Measurements from ENCODE around the gene RBM14.

DNA sequence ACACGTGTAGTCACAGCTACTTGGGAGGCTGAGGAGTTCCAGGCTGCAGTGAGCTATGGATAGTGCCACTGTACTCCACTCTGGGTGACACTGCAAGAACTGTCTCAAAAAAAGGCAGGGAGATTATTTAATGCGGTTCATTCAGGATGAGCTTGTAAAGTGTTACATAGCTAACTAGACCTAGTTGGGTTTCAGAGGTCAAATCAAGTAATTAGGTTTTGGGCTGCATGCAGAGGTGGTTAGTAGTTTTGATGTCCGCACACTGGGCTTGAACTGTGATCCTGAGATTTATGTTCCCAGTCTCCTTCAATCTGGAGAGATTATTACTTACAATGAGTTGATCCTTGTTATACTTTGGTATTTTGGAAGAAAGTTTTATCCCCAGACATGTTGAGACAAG, 20.0 kb downstream of the RBM14 start:
- TF ChIP-seq, protein P1, sequence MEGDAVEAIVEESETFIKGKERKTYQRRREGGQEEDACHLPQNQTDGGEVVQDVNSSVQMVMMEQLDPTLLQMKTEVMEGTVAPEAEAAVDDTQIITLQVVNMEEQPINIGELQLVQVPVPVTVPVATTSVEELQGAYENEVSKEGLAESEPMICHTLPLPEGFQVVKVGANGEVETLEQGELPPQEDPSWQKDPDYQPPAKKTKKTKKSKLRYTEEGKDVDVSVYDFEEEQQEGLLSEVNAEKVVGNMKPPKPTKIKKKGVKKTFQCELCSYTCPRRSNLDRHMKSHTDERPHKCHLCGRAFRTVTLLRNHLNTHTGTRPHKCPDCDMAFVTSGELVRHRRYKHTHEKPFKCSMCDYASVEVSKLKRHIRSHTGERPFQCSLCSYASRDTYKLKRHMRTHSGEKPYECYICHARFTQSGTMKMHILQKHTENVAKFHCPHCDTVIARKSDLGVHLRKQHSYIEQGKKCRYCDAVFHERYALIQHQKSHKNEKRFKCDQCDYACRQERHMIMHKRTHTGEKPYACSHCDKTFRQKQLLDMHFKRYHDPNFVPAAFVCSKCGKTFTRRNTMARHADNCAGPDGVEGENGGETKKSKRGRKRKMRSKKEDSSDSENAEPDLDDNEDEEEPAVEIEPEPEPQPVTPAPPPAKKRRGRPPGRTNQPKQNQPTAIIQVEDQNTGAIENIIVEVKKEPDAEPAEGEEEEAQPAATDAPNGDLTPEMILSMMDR (IDR thresholded peaks at IDR 0.05; ENCODE audit: low read length), result no peak
- TF ChIP-seq EZH2 (optimal IDR thresholded peaks at IDR 0.05; ENCODE audit: low read depth, low read length) (no peak), EZH2phosphoT487 (IDR thresholded peaks at IDR 0.05; ENCODE audit: low read length) (no peak)
